ENCODE data around the gene MBP.

GRCh38 chr18:76999077-76999476 is 133.5 kb downstream of the MBP start:
- TF ChIP-seq POLR2AphosphoS5 (IDR thresholded peaks at IDR 0.05; ENCODE audit: borderline replicate concordance, low read depth, low read length) (no peak), EZH2 (IDR thresholded peaks at IDR 0.05) (no peak), FOXP2 (optimal IDR thresholded peaks at IDR 0.05; ENCODE audit: control extremely low read depth, extremely low read length, insufficient read depth) (no peak)
